Stomach smooth muscle (tissue), 2 donors: ENCODE data around the gene TGM3.

ENCODE experiments used
- H3K27ac ChIP-seq: one replicate; pipeline ENCODE4 v1.7.0; 2013; ENCODE audit warnings: mild to moderate bottlenecking, low read length, inconsistent platforms
- H3K27me3 ChIP-seq, 2 donors: one replicate each; pipeline ENCODE4 v1.7.0; 2013; ENCODE audit warnings: low read length in 2 of 2; ENCODE audit not compliant: insufficient read depth in 2 of 2, control insufficient read depth in 1 of 2
- H3K36me3 ChIP-seq, 2 donors: one replicate each; pipeline ENCODE4 v1.7.0; 2013; ENCODE audit warnings: low read length in 2 of 2; ENCODE audit not compliant: control insufficient read depth in 2 of 2, insufficient read depth in 2 of 2
- H3K4me1 ChIP-seq: one replicate; pipeline ENCODE4 v1.7.0; 2013; ENCODE audit warnings: low read length; ENCODE audit not compliant: control insufficient read depth, insufficient read depth
- H3K4me3 ChIP-seq, 2 donors: one replicate each; pipeline ENCODE4 v1.7.0; 2013; ENCODE audit warnings: low read length in 2 of 2
- H3K9ac ChIP-seq, 2 donors: one replicate each; pipeline ENCODE4 v1.7.0; 2013; ENCODE audit warnings: low read length in 2 of 2, mild to moderate bottlenecking in 1 of 2
- H3K9me3 ChIP-seq, 2 donors: one replicate each; pipeline ENCODE4 v1.7.0; 2013; ENCODE audit warnings: low read length in 2 of 2; ENCODE audit not compliant: control insufficient read depth in 2 of 2
- donor health status: healthy.
- donor health status: Pancreatic carcinoma.

Gene TGM3

DNA sequence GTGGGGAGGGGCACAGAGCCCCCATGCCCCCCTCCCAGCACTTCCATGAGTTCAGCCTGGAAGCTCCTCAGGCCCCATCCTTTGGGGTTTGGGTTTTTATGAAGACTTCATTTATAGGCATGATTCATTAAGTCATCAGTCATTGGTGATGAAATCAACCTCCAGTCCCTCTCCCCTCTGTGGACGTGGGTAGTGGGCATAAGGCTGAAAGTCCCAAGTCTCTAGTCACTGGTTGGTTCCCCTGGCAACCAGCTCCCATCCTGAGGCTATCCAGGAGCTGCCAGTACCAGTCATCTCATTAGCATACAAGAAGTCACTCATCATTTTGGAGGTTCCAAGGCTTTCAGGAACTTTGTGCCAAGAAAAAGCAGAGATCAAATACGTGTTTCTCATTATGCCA, 9.2 kb downstream of the TGM3 start:
- Histone ChIP-seq H3K4me3 (no peak overlapping the region), H3K4me1 (no peaks in the 10 kb centered on the region), H3K9ac (no peak overlapping the region), H3K27me3 (no peaks in the 10 kb centered on the region), H3K27ac (no peak overlapping the region), H3K36me3 (no peaks in the 10 kb centered on the region), H3K9me3 (no peaks in the 10 kb centered on the region)

DNA sequence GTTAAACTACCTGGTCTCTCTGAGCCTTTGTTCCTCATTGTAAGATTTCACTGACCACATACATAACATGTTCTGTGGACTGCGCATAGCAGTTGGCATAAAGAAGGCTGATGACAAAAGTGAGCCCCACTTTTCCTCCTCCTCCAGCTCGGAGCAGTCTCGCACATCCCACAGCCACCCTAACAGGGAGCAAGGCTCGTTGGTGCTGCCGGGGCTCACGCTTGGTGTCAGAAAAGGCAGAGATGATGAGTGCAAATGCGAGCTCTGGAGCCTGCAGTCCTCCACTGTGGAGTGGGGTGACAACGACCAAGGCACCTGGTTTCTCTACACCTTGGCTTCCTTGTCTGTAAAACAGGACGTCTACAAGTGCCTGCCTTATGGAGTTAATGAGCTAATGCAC, 9.7 kb downstream of the TGM3 start:
- Histone ChIP-seq H3K4me3 (no peak overlapping the region), H3K27me3 (no peaks in the 10 kb centered on the region), H3K4me1 (no peaks in the 10 kb centered on the region), H3K9ac (no peak overlapping the region), H3K27ac (no peak overlapping the region), H3K36me3 (no peaks in the 10 kb centered on the region), H3K9me3 (no peaks in the 10 kb centered on the region)

DNA sequence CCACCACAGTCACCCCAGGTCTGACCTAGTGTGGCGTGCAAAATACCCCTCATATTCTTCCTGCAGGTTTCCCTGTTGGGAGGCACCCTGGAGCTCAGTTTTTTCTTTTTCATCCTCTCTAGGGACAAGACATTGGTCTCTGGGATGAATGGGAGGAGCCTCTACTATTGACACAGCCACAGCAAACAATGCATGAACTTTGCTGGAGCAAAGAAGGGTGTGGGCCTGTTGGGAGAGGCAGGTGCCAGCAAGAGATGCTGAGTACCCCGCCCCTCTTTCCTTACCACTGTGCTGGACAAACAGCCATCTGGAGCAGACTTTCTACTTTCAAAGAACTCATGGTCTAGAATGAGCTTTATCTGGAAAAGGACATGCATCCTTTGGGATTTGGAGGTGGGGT, 10.1 kb downstream of the TGM3 start:
- Histone ChIP-seq H3K4me1 (no peaks in the 10 kb centered on the region), H3K27ac (no peak overlapping the region), H3K36me3 (no peaks in the 10 kb centered on the region), H3K9ac (no peak overlapping the region), H3K9me3 (no peaks in the 10 kb centered on the region), H3K4me3 (no peak overlapping the region), H3K27me3 (no peaks in the 10 kb centered on the region)

DNA sequence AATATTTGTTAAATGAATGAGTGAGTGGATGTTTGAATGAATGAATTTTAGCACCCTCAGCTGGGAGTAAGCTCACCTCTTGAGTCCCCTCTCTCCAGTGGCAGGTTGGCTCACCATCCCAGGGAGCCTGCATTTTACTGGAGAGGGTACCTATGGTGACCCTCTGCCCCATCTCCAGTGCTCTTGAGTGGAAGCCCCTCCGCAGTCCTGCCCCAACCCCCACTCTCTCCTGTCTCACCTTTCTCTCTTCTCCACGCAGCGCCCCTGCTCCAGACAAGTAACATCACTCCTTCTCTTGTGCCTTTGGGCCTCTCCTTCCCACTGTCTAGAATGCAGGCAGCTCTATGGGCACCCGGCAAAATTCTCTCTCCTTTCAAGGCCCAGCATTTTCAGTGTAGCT, 11.3 kb downstream of the TGM3 start:
- Histone ChIP-seq H3K27ac (no peak overlapping the region), H3K36me3 (no peaks in the 10 kb centered on the region), H3K4me1 (no peaks in the 10 kb centered on the region), H3K9me3 (no peaks in the 10 kb centered on the region), H3K27me3 (no peaks in the 10 kb centered on the region), H3K9ac (no peak overlapping the region), H3K4me3 (no peak overlapping the region)

DNA sequence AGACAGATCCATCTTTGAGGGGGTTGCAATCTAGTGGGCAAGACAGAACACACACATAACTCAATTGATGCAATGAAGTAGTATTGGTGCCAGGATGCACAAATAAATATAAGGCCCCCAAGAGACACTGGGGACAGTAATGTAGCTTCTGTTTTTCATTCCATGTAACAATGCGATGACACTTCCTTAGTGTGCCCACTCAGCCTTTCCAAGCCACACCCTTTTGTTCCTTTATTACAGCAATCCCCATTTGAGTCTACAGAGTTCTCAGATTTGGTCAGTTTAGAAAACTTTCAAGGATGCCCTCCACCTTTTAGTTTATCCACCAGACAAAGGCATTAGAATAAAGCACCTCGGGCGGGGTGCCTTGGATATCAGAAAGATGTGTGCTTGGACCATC, 15.5 kb downstream of the TGM3 start:
- H3K9ac ChIP-seq: no peak overlapping the region
- H3K4me3 ChIP-seq: no peak overlapping the region
- no peaks in the 10 kb centered on the region for H3K27me3 ChIP-seq
- no peak overlapping the region for H3K27ac ChIP-seq
- H3K36me3 ChIP-seq: no peaks in the 10 kb centered on the region
- no peaks in the 10 kb centered on the region for H3K4me1 ChIP-seq
- no peaks in the 10 kb centered on the region for H3K9me3 ChIP-seq

DNA sequence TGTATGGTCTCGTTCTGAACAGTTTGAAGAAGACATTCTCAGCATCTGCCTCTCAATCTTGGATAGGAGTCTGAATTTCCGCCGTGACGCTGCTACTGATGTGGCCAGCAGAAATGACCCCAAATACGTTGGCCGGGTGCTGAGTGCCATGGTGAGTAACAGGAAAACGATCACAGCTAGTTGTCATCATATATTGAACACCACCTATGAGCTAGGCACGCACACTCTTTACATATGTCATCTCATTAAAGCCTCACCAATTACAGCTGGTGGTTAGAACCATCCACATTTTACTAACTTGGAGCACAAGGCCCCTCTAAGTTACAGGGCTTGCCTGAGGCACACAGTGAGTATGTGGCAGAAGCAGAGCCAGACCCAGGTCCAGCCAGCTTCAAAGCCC, 17.1 kb downstream of the TGM3 start:
- Histone ChIP-seq H3K9ac (no peak overlapping the region), H3K27ac (no peak overlapping the region), H3K4me3 (no peak overlapping the region), H3K27me3 (peaks cover 0 to 5% of the 10 kb centered on the region in 2 donors), H3K36me3 (no peaks in the 10 kb centered on the region), H3K4me1 (no peaks in the 10 kb centered on the region), H3K9me3 (no peaks in the 10 kb centered on the region)

DNA sequence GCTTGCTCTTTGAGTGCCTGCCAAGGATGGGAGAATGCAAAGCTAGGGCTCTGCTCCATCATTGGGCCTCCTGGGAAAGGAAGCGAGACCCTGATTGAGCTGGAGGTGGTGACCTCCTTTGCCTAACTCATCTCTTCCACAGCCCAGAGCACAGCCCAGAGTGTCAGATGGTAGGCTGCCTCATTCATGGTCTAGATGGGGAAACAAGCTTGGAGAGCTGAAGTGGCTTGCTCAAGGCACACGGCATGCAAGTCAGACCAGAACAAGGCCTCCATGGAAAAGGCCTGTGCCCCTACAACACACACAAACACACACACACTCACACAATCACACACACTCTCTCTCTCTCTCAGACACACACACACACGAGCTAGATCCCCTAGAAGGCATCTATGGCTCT, 17.5 kb downstream of the TGM3 start:
- Histone ChIP-seq H3K4me1 (no peaks in the 10 kb centered on the region), H3K36me3 (no peaks in the 10 kb centered on the region), H3K27me3 (peaks cover 0 to 5% of the 10 kb centered on the region in 2 donors), H3K9me3 (no peaks in the 10 kb centered on the region), H3K4me3 (no peak overlapping the region), H3K27ac (no peak overlapping the region), H3K9ac (no peak overlapping the region)

DNA sequence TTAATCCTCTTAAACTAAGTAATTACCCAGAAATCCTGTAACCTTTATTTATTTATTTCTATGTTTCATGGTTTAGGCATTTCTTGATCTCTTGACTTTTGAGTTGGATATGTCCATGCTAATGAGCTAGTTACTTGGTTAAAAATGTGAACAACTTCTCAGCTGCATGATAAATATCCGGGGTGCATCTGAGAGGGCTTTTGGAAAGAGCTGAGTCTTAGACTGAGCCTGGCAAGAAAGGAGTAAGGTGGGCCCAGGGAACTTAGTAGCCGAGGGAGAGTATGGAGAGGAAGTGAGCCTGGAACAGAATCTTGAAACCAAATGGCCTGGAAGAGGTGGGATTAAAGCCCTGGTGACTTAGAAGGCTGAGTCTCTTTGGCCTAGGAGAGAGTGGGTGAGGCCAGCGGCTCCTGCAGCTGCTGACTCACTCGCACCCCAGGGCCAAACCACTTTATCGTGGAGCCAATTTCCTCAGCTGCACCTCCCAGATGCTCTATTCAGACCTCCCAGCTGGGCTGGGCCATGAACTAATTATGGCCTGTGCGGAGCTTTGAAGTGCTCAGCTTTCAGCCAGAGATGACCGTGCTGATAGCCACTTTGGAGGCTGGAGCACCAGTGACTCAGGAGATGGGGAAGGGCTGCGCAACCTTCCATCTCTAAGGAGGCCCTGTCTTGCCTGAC, 19.1 kb downstream of the TGM3 start:
- Histone ChIP-seq H3K27ac (no peak overlapping the region), H3K4me1 (no peaks in the 10 kb centered on the region), H3K9me3 (no peaks in the 10 kb centered on the region), H3K36me3 (no peaks in the 10 kb centered on the region), H3K9ac (no peak overlapping the region), H3K4me3 (no peak overlapping the region), H3K27me3 (peaks cover 0 to 5% of the 10 kb centered on the region in 2 donors)

DNA sequence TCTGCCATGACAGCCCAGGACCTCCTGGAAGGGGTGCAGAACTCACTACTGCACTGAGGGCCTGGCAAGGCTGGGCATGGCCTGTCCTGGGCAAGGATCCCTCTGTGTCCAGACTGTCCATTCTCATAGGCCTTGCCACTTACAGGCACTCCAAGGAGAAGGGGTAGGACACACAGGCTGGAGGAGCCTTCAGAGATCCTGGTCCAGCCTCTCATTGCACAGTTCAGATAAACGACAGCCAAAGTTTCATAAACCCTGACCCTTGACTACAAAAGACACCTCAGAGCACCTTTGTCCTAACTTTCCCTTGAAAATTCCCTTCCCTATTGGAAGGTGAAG, 19.6 kb downstream of the TGM3 start:
- H3K27ac ChIP-seq: no peak overlapping the region
- no peaks in the 10 kb centered on the region for H3K36me3 ChIP-seq
- no peaks in the 10 kb centered on the region for H3K4me1 ChIP-seq
- H3K9ac ChIP-seq: no peak overlapping the region
- H3K27me3 ChIP-seq: peaks cover 0 to 5% of the 10 kb centered on the region in 2 donors
- H3K9me3 ChIP-seq: no peaks in the 10 kb centered on the region
- no peak overlapping the region for H3K4me3 ChIP-seq

DNA sequence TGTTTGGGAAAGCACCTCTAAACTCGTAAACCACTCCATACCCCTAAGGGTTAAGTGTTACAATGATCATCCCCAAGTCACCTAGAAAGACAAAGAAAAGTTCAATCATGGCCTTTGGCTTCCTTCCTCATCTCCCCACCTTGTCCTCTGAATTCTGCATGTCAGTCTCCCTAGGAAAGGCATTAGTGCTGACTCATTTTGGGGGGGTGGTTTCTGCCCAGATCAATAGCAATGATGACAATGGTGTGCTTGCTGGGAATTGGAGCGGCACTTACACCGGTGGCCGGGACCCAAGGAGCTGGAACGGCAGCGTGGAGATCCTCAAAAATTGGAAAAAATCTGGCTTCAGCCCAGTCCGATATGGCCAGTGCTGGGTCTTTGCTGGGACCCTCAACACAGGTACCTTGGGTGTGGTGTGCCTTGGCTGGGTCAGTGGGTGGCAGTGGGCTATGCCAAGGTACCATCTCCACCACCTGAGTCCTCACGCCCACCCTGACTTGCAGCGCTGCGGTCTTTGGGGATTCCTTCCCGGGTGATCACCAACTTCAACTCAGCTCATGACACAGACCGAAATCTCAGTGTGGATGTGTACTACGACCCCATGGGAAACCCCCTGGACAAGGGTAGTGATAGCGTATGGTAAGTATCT, 21.2 kb downstream of the TGM3 start:
- Histone ChIP-seq H3K9me3 (no peaks in the 10 kb centered on the region), H3K27me3 (peaks cover 0 to 5% of the 10 kb centered on the region in 2 donors), H3K9ac (no peak overlapping the region), H3K4me1 (no peaks in the 10 kb centered on the region), H3K4me3 (no peak overlapping the region), H3K27ac (no peak overlapping the region), H3K36me3 (no peaks in the 10 kb centered on the region)

DNA sequence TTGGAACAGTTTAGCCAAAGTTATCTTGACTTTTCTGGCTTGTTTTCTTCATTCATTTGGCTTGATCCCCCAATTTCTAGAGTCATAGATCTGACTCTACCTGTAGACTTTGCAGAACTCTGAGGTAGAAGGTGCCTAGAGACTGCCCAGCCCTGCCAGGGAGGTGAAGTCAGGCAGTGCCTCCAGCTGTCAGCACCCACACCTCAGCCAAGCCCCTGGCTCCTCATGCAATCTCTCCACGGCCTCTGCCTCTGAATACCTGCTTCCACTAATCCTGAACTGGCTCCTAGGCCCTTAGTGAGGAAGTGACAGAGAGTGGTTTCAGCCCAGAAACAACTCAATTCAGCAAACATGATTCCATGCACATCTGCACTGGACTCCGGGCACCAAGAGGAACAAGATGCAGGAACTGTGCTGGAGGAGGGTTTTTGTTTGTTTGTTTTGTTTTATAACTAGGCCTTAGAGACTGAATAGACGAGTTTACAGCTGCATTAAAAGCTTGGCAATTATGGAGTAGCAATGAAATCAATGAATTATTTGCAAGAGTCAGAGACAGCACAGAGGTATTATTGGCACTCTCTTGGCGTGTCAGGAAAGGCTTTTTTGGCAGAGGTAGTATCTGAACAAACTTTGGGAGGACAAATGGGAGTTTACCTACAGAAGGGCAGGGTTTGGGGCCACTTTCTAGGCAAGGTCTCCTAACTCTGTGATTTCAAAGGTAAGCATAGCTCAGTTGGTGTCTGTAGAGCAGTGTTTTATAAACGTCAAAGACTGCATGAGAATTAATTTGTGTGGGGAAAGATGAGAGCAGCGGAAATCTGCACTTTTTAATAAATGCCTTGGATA, 25.2 kb downstream of the TGM3 start:
- H3K4me1 ChIP-seq: no peaks in the 10 kb centered on the region

More for the DNA sequence above, 25.2 kb downstream of the TGM3 start:
- H3K9me3 ChIP-seq: peaks cover 0 to 3% of the 10 kb centered on the region in 2 donors
- peaks cover 0 to 5% of the 10 kb centered on the region in 2 donors for H3K27me3 ChIP-seq
- no peaks in the 10 kb centered on the region for H3K36me3 ChIP-seq
- no peak overlapping the region for H3K4me3 ChIP-seq
- no peak overlapping the region for H3K27ac ChIP-seq
- H3K9ac ChIP-seq: no peak overlapping the region
